ENCODE data around the gene AHRR.
"Not testable (repeated sequence)": the region's sequence is repeated elsewhere in the genome, so short reads cannot be mapped to it uniquely, and the experiment has no call there.

GRCh38 chr5:302416-302815 lies 19.1 kb upstream of the AHRR start:
- TF ChIP-seq CTCF, POLR2A (IDR thresholded peaks at IDR 0.05): not testable (repeated sequence)
